ENCODE measurements around the gene LRBA. TPM values are rescaled to one million over a fixed set of nuclear protein-coding genes. Genes with fewer than 3 reads are reported as not detected.

The LRBA gene
- polyA plus RNA-seq, 1 experiment: 23.4 TPM

GRCh38 chr4:150771382-150771781, 243.7 kb downstream of the LRBA start:
- POLR2A ChIA-PET: no interaction called here

GRCh38 chr4:150769845-150770244, 245.2 kb downstream of the LRBA start:
- no peaks in the 10 kb centered on the region for H3K27me3 ChIP-seq (ENCODE audit: control insufficient read depth, insufficient read depth, low read length)
- no peaks in the 10 kb centered on the region for H3K9me3 ChIP-seq (ENCODE audit: control insufficient read depth, insufficient read depth, low read length)
- TF ChIP-seq CTCF (IDR thresholded peaks at IDR 0.05; ENCODE audit: low read depth, low read length): no peak
- no peak overlapping the region for H3K4me3 ChIP-seq (ENCODE audit: low read depth, low read length)
- ChIA-PET CTCF (no interaction called here), POLR2A (no interaction called here)
- no peak for DNase-seq (ENCODE audit: low read depth, low spot score)
- H3K27ac ChIP-seq (ENCODE audit: low read depth, low read length): no peak overlapping the region

More at GRCh38 chr4:150771382-150771781, 243.7 kb downstream of the LRBA start:
- CTCF ChIA-PET: no interaction called here
- no peaks in the 10 kb centered on the region for H3K27me3 ChIP-seq (ENCODE audit: control insufficient read depth, insufficient read depth, low read length)
- no peak overlapping the region for H3K27ac ChIP-seq (ENCODE audit: low read depth, low read length)
- DNase-seq (ENCODE audit: low read depth, low spot score): no peak
- H3K9me3 ChIP-seq (ENCODE audit: control insufficient read depth, insufficient read depth, low read length): no peaks in the 10 kb centered on the region
- TF ChIP-seq CTCF (IDR thresholded peaks at IDR 0.05; ENCODE audit: low read depth, low read length): no peak
- no peak overlapping the region for H3K4me3 ChIP-seq (ENCODE audit: low read depth, low read length)

GRCh38 chr4:150769248-150769647, 245.8 kb downstream of the LRBA start:
- DNase-seq (ENCODE audit: low read depth, low spot score): peak; percentile 3
- no peaks in the 10 kb centered on the region for H3K27me3 ChIP-seq (ENCODE audit: control insufficient read depth, insufficient read depth, low read length)
- no peak for TF ChIP-seq CTCF (IDR thresholded peaks at IDR 0.05; ENCODE audit: low read depth, low read length)
- no peak overlapping the region for H3K4me3 ChIP-seq (ENCODE audit: low read depth, low read length)
- no peaks in the 10 kb centered on the region for H3K9me3 ChIP-seq (ENCODE audit: control insufficient read depth, insufficient read depth, low read length)
- CTCF ChIA-PET: no interaction called here
- no peak overlapping the region for H3K27ac ChIP-seq (ENCODE audit: low read depth, low read length)
- POLR2A ChIA-PET: no interaction called here

- no peak for TF ChIP-seq CTCF (IDR thresholded peaks at IDR 0.05; ENCODE audit: low read depth, low read length)
- ChIA-PET CTCF (no interaction called here), POLR2A (no interaction called here)
- Histone ChIP-seq H3K9me3 (ENCODE audit: control insufficient read depth, insufficient read depth, low read length) (no peaks in the 10 kb centered on the region), H3K27ac (ENCODE audit: low read depth, low read length) (no peak overlapping the region), H3K4me3 (ENCODE audit: low read depth, low read length) (no peak overlapping the region), H3K27me3 (ENCODE audit: control insufficient read depth, insufficient read depth, low read length) (no peaks in the 10 kb centered on the region)
- DNase-seq (ENCODE audit: low read depth, low spot score): no peak
Observed at GRCh38 chr4:150768497-150768896, 246.6 kb downstream of the LRBA start.

DNA sequence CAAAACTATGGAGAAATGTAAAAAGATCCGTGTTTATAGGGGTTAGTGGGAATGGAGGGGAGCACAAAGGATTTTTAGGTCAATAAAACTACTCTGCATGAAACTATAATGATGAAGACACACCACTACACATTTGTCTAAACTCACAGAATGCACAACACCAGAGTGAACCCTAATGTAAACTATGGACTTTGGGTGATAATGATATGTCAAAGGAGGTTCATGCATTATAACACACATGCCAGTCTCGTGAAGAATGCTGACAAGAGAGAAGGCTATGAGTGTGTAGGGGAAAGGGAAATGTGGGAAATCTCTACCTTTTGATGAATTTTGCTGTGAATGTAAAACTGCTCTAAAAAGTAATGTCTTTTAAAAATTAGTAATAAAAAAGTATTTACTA, 249.9 kb downstream of the LRBA start:
- POLR2A ChIA-PET: no interaction called here

More for the DNA sequence above, 249.9 kb downstream of the LRBA start:
- no peaks in the 10 kb centered on the region for H3K27me3 ChIP-seq (ENCODE audit: control insufficient read depth, insufficient read depth, low read length)
- no peaks in the 10 kb centered on the region for H3K9me3 ChIP-seq (ENCODE audit: control insufficient read depth, insufficient read depth, low read length)
- DNase-seq (ENCODE audit: low read depth, low spot score): no peak
- CTCF ChIA-PET: no interaction called here
- no peak for TF ChIP-seq CTCF (IDR thresholded peaks at IDR 0.05; ENCODE audit: low read depth, low read length)
- H3K4me3 ChIP-seq (ENCODE audit: low read depth, low read length): no peak overlapping the region
- no peak overlapping the region for H3K27ac ChIP-seq (ENCODE audit: low read depth, low read length)

Measured in AG04450 (cell line).